Gastroesophageal sphincter (tissue), 4 donors: Measurements from ENCODE around the gene RITA1. TPM values are rescaled to one million over a fixed set of nuclear protein-coding genes. Genes with fewer than 3 reads are reported as not detected.
A peak's percentile ranks its signal among the peaks of the same experiment; 100 is the strongest.

Source experiments
- ATAC-seq: fragments of 150-250 bp; one replicate; pipeline ENCODE4 v1.9.1; 2016; ENCODE audit warnings: mild to moderate bottlenecking, moderate library complexity
- H3K27ac ChIP-seq, 4 donors: fragments of 200-600 bp; sonication (generic) in 3 of 4; 1 replicate in 3 of 4; 2 replicates in 1 of 4; pipeline ENCODE4 v1.5.1; 2016 to 2019
- H3K27me3 ChIP-seq: fragments of 200-600 bp; sonication (generic); one replicate; pipeline ENCODE4 v1.5.1; 2019
- H3K36me3 ChIP-seq, 2 donors: fragments of 200-600 bp; sonication (generic); one replicate each; pipeline ENCODE4 v1.5.1; 2019; ENCODE audit warnings: control low read depth in 1 of 2
- H3K4me1 ChIP-seq, 3 donors: fragments of 200-600 bp; sonication (generic); 1 replicate in 2 of 3; 2 replicates in 1 of 3; pipeline ENCODE4 v1.5.1; 2016 to 2019; ENCODE audit warnings: control low read depth in 2 of 3
- H3K4me3 ChIP-seq, 2 donors: fragments of 200-600 bp; sonication (generic); one replicate each; pipeline ENCODE4 v1.5.1; 2019; ENCODE audit warnings: mild to moderate bottlenecking in 1 of 2, moderate library complexity in 1 of 2
- H3K9me3 ChIP-seq, 3 donors: fragments of 200-600 bp; sonication (generic); one replicate each; pipeline ENCODE4 v1.5.1; 2017 to 2019; ENCODE audit warnings: control low read depth in 2 of 3
- EP300 ChIP-seq: sonication (generic); formaldehyde crosslinking; IDR thresholded peaks from one replicate; pipeline ENCODE4 v1.6.1; 2017; ENCODE audit warnings: antibody characterized with exemption, mild to moderate bottlenecking
- POLR2A ChIP-seq, 2 donors: fragments of 450-650 bp; IDR thresholded peaks; one replicate each; pipeline ENCODE4 v1.6.1; 2017; ENCODE audit warnings: antibody characterized with exemption in 2 of 2, mild to moderate bottlenecking in 2 of 2, moderate library complexity in 1 of 2
- POLR2AphosphoS5 ChIP-seq: sonication (generic); formaldehyde crosslinking; IDR thresholded peaks from one replicate; pipeline ENCODE4 v1.6.1; 2017; ENCODE audit warnings: antibody characterized with exemption
- WGBS, 2 donors: methylation state at CpG; one replicate each; pipeline ENCODE4 v1.1.5; 2018; ENCODE audit warnings: low coverage in 1 of 2; 5-methylcytosine and 5-hydroxymethylcytosine counted together
- total RNA-seq, 4 donors: library from RNA; depleted of rRNA; stranded (reverse); fragments of >200 nt; gene quantifications; one replicate each; pipeline ENCODE4 v1.1.0, GENCODE V29; 2016
- TF ChIP-seq, protein P1 (sequence below), 4 experiments: fragments of 200-600 bp in 2 of 4; fragments of 450-650 bp in 2 of 4; sonication (generic) in 1 of 4; IDR thresholded peaks; one replicate each; pipeline ENCODE4 v1.5.1; 2017 to 2019; ENCODE audit warnings: antibody characterized with exemption in 4 of 4, mild to moderate bottlenecking in 2 of 4, moderate library complexity in 2 of 4

Gene RITA1
- total RNA-seq, 4 donors from 2014 or later: 12.3 to 22.8 (median 16.6) TPM

DNA sequence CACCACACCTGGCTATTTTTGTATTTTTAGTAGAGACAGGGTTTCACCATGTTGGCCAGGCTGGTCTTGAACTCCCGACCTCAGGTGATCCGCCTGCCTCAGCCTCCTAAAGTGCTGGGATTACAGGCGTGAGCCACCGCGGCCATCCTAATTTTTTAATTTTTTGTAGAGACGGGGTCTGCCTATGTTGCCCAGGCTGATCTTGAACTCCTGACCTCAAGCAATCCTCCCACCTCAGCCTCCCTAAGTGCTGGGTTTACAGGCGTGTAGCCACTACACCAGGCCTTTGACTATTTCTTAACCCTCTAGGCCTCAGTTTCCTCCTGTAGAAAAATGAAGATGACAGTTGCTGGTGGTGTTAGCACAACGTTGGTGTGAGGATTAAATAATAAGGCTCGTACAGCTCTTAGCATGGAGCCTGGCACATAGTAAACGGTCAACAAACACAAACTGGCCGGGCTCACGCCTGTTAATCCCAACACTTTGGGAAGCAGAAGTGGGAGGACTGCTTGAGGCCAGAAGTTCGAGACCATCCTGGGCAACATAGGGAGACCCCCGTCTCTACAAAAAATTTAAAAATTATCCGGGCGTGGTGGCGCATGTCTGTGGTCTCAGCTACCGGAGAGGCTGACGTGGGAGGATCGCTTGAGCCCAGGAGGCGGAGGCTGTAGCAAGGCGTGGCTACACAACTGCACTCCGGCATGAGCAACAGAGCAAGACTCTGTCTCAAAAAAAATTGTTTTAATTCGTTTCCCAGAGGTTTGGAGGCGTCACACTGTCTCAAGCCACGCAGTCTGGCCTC lies 1.2 kb upstream of the RITA1 start:
- H3K36me3 ChIP-seq: peaks cover 0 to 30% of the 10 kb centered on the region in 2 donors
- peaks cover 0 to 50% (median 21%) of the 10 kb centered on the region in 3 donors for H3K4me1 ChIP-seq
- peak overlapping the region in 3 of 4 donors; percentile 95 to 98 (median 98) for H3K27ac ChIP-seq
- ATAC-seq: peak; percentile 64
- H3K27me3 ChIP-seq: no peaks in the 10 kb centered on the region
- TF ChIP-seq, protein P1, sequence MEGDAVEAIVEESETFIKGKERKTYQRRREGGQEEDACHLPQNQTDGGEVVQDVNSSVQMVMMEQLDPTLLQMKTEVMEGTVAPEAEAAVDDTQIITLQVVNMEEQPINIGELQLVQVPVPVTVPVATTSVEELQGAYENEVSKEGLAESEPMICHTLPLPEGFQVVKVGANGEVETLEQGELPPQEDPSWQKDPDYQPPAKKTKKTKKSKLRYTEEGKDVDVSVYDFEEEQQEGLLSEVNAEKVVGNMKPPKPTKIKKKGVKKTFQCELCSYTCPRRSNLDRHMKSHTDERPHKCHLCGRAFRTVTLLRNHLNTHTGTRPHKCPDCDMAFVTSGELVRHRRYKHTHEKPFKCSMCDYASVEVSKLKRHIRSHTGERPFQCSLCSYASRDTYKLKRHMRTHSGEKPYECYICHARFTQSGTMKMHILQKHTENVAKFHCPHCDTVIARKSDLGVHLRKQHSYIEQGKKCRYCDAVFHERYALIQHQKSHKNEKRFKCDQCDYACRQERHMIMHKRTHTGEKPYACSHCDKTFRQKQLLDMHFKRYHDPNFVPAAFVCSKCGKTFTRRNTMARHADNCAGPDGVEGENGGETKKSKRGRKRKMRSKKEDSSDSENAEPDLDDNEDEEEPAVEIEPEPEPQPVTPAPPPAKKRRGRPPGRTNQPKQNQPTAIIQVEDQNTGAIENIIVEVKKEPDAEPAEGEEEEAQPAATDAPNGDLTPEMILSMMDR (IDR thresholded peaks at IDR 0.05): no peak
- TF ChIP-seq EP300 (no peak), POLR2A (IDR thresholded peaks at IDR 0.05) (no peak), POLR2AphosphoS5 (no peak)
- no peaks in the 10 kb centered on the region for H3K9me3 ChIP-seq
- 20 to 49% methylated on average over 13 to 19 of the region's 26 CpGs for WGBS, 2 donors
- H3K4me3 ChIP-seq: peak overlapping the region; percentile 72 to 99

DNA sequence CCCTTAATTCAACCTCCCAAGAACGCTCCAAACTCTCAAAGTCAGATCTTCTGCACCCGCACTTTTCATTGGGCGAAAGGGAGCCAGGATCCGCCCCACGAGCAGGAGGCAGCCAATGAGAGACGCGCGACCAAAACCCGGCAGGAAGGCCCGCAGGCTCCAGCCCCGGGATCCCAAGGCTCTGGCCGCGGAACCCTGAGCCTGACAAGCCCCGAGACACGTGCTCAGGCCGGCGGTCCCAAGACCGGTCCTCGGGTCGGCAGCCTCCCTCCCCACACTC lies 681 bp upstream of the RITA1 start:
- peak; percentile 94 for ATAC-seq
- Histone ChIP-seq H3K36me3 (peaks cover 0 to 29% of the 10 kb centered on the region in 2 donors), H3K27me3 (no peaks in the 10 kb centered on the region), H3K4me3 (peak overlapping the region; percentile 72 to 99), H3K27ac (peak overlapping the region; percentile 83 to 98 (median 96)), H3K4me1 (peaks cover 0 to 50% (median 21%) of the 10 kb centered on the region in 3 donors), H3K9me3 (no peaks in the 10 kb centered on the region)
- WGBS, 2 donors: 0% methylated on average over 2 to 9 of the region's 20 CpGs
- TF ChIP-seq POLR2A (IDR thresholded peaks at IDR 0.05) (no peak), POLR2AphosphoS5 (peak; percentile 29), EP300 (no peak)
- TF ChIP-seq, protein P1 (IDR thresholded peaks at IDR 0.05): no peak

DNA sequence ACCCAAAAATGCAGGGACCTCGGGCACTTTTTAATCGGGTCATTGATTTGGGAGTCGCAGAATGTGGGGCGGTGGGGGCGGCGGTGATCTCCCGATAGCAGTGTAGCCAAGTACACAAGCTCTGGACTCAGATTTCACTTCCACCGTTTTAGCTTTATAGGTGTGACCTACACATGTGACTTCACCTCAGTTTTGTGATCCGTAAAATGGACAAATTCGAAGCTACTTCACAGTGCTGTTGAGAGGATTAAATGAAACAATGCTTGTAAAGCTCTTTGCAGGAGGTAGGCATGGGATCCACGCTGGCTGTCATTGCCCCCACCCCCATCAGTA lies 478 bp downstream of the RITA1 start:
- no peak for ATAC-seq
- 12% methylated on average over 6 of the region's 11 CpGs; no CpG with 5 or more reads in 1 of the 2 donors for WGBS, 2 donors

DNA sequence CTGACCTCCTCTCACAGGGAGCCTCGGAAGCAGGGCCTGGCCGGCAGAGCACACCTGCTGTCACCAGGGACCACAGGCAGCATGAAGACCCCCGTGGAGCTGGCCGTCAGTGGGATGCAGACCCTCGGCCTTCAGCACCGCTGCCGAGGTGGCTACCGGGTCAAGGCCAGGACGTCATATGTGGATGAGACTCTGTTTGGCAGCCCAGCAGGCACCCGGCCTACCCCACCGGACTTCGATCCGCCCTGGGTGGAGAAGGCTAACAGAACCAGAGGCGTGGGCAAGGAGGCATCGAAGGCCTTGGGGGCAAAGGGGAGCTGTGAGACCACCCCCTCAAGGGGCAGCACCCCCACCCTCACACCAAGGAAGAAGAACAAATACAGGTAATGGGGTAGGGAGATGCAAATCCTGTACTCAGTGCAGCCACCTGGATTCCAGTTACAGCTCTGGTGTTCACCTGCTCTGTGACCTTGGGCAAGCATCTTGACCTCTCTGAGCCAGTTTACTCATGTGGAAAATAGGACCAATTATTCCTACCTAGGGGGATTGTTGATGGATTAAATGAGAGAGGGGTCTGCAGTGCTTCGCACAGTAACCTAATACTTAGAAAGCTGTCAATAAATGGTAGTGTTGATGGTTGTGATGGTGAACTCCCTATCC lies 1.3 kb downstream of the RITA1 start:
- Histone ChIP-seq H3K27ac (peak overlapping the region in 3 of 4 donors; percentile 95 to 98 (median 98)), H3K36me3 (peaks cover 0 to 32% of the 10 kb centered on the region in 2 donors), H3K9me3 (no peaks in the 10 kb centered on the region), H3K27me3 (no peaks in the 10 kb centered on the region), H3K4me1 (peaks cover 0 to 50% (median 21%) of the 10 kb centered on the region in 3 donors), H3K4me3 (peak overlapping the region in 1 of 2 donors; percentile 99)
- TF ChIP-seq POLR2A (IDR thresholded peaks at IDR 0.05) (no peak), EP300 (no peak)
- TF ChIP-seq, protein P1 (IDR thresholded peaks at IDR 0.05): no peak
- WGBS, 2 donors: 100% methylated on average over 1 of the region's 16 CpGs; no CpG with 5 or more reads in 1 of the 2 donors
- ATAC-seq: no peak

More for the DNA sequence above, 478 bp downstream of the RITA1 start:
- TF ChIP-seq POLR2AphosphoS5: no peak
- TF ChIP-seq EP300: no peak
- TF ChIP-seq POLR2A (IDR thresholded peaks at IDR 0.05): no peak
- TF ChIP-seq, protein P1 (IDR thresholded peaks at IDR 0.05): no peak
- Histone ChIP-seq H3K4me1 (peaks cover 0 to 50% (median 21%) of the 10 kb centered on the region in 3 donors), H3K36me3 (peaks cover 0 to 26% of the 10 kb centered on the region in 2 donors), H3K27me3 (no peaks in the 10 kb centered on the region), H3K9me3 (no peaks in the 10 kb centered on the region), H3K27ac (peak overlapping the region; percentile 83 to 98 (median 96)), H3K4me3 (peak overlapping the region; percentile 72 to 99)
